Coronary artery (tissue), 2 donors: ENCODE data around the gene NOC2L.

Experiments
- DNase-seq: peaks from one replicate; pipeline ENCODE4 v3.0.0-alpha.2; 2017; ENCODE audit warnings: low spot score
- H3K27ac ChIP-seq, 2 donors: fragments of 200-600 bp; sonication (generic); one replicate each; pipeline ENCODE4 v1.5.1; 2016 to 2019
- H3K4me3 ChIP-seq: fragments of 200-600 bp; sonication (generic); 2 replicates; pipeline ENCODE4 v1.5.1; 2016; ENCODE audit warnings: mild to moderate bottlenecking, moderate library complexity
- TF ChIP-seq, protein P1 (sequence below): fragments of 200-600 bp; sonication (generic); IDR thresholded peaks from one replicate; pipeline ENCODE4 v1.5.1; 2019; ENCODE audit warnings: antibody characterized with exemption

Gene NOC2L

DNA sequence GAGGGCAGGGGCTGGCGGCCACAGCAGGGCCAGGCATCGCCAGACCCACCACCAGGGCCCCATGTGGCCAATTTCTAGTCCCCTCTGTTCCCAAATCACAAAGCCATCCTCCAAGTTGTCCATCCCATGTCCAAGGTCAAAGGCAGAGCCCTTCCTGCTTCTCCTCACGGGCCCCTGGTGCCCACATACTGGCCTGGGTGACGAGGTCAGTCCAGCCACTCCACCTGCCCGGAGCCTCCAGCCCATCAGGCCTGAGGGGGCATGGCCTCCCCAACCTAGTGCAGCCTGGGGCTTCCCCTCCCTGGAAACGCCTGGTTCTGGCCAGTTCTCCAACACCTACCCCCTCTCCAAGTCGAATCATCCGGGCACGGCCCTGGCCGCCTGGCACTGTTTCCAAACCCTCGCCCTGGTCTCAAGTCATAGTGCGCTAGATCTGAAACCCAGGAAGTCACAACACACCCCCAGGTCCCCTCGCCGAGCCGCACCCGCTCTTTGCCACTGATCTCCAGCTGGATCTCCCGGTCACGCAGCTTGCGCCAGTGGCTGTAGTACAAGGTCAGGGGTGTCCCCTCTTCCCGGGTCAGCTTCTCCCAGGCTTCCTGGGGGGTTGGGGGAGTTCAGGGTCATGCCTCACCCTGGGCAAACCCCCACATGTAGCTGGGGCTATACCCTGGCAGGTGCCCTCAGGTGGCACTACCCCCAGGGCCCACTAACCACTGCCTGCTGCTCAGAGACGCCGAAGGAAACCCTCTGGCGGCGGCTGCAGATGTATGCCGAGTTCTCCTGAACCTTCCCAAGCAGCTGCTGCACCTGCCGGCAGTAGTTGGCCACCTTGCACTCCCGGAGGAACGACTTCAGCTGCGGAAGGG is 13.1 kb downstream of the NOC2L start:
- TF ChIP-seq, protein P1, sequence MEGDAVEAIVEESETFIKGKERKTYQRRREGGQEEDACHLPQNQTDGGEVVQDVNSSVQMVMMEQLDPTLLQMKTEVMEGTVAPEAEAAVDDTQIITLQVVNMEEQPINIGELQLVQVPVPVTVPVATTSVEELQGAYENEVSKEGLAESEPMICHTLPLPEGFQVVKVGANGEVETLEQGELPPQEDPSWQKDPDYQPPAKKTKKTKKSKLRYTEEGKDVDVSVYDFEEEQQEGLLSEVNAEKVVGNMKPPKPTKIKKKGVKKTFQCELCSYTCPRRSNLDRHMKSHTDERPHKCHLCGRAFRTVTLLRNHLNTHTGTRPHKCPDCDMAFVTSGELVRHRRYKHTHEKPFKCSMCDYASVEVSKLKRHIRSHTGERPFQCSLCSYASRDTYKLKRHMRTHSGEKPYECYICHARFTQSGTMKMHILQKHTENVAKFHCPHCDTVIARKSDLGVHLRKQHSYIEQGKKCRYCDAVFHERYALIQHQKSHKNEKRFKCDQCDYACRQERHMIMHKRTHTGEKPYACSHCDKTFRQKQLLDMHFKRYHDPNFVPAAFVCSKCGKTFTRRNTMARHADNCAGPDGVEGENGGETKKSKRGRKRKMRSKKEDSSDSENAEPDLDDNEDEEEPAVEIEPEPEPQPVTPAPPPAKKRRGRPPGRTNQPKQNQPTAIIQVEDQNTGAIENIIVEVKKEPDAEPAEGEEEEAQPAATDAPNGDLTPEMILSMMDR: no peak
- Histone ChIP-seq H3K27ac (no peak overlapping the region), H3K4me3 (no peak overlapping the region)
- no peak for DNase-seq

DNA sequence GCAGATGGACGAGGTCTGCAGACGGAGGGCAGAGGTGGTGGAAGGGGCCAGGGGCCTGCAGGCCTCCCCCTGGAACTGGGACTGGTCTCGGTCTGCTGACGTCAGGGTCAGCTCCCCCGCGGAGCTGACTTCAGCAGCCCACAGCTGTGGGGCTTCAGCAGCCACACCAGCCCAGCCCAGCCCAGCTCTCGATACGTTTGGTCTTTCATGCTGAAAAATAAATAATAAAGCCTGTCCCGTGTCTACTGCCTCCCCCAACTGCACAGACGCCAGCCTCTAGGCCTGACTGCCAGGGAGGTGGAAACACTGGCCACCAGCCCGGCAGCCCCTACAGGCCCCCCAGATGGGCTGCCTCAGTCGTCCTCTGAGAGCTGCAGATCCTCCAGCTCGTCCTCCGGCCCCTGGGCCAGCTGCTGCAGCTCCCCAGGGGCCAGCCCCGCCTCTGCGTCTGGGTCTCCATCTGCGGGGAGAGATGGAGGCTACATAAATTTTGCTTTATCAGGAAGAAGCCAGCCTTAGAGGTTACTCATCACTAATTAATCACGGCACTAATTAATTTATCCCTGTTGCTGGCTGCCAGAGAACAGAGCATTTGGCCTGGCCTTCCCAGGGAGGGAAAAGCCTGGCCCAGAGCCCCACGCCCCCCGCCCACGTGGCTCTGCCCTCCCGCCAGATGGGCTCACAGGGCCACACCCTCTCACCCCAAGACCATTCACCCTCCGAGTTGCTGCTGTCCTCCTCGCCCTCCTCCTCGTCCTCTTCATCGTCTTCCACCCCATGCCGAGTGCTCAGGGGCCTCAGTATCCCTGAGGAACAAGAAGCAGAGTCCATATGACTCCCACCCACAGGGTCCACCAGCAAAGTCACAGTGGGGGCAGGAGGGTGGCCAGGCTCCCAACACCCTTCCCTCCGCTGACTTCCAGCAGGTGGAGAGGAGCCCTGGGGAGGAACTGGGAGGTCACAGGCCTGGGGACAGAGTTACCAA is 14.4 kb downstream of the NOC2L start:
- Histone ChIP-seq H3K27ac (peak overlapping the region in 1 of 2 donors; percentile 65), H3K4me3 (no peak overlapping the region)
- DNase-seq: no peak
- TF ChIP-seq, protein P1: no peak

DNA sequence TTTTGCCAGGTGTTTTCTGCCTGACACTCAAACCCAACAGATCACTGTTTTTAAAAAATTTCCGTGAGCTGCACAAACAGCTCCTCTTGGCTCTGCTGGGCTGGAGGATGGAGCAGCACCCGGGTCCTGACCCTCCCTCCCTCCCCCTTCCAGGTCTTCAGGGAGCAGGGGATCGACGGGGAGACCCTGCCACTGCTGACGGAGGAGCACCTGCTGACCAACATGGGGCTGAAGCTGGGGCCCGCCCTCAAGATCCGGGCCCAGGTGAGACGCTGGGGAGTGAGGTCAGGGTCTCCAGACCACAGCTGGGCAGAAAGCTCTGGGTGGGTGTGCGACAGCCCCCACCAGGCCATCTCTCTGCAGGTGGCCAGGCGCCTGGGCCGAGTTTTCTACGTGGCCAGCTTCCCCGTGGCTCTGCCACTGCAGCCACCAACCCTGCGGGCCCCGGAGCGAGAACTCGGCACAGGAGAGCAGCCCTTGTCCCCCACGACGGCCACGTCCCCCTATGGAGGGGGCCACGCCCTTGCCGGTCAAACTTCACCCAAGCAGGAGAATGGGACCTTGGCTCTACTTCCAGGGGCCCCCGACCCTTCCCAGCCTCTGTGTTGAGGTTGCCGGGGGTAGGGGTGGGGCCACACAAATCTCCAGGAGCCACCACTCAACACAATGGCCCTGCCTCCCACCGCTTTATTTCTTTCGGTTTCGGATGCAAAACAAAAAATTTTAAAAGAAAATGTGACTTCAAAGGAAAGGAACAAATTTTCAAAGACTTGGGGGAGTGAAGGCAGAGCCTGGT is 15.3 kb downstream of the NOC2L start:
- TF ChIP-seq, protein P1: no peak
- DNase-seq: no peak
- H3K4me3 ChIP-seq: no peak overlapping the region
- H3K27ac ChIP-seq: peak overlapping the region in 1 of 2 donors; percentile 65

DNA sequence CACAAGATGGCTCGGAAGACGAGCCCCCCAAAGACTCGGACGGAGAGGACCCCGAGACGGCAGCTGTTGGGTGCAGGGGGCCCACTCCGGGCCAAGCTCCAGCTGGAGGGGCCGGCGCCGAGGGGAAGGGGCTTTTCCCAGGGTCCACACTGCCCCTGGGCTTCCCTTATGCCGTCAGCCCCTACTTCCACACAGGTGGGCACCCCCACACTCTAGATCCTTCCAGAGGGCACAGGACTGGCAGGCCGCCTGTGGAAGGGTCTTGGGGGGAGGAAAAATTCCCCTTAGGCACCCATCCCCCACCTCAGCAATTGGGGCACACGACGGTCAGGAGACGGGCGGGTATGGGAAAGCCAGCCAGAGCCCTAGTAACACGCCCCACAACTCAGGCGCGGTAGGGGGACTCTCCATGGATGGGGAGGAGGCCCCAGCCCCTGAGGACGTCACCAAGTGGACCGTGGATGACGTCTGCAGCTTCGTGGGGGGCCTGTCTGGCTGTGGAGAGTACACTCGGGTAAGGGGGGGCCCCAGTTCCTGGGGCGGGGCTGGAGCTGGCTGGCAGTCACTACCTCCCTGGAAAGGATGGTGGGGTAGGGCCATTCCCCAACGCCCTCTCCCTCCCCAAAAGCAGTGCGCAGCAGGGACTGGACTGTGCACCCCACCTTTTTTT is 16.1 kb downstream of the NOC2L start:
- no peak for DNase-seq
- peak overlapping the region in 1 of 2 donors; percentile 77 for H3K27ac ChIP-seq
- H3K4me3 ChIP-seq: peak overlapping the region; percentile 74
- TF ChIP-seq, protein P1: no peak

DNA sequence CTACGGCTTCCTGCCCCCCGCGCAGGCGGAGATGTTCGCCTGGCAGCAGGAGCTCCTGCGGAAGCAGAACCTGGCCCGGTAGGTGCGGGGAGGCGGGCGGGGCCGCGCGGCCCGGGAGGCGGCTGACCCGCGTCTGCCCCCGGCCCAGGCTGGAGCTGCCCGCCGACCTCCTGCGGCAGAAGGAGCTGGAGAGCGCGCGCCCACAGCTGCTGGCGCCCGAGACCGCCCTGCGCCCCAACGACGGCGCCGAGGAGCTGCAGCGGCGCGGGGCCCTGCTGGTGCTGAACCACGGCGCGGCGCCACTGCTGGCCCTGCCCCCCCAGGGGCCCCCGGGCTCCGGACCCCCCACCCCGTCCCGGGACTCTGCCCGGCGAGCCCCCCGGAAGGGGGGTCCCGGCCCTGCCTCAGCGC is 16.6 kb downstream of the NOC2L start:
- DNase-seq: no peak
- H3K4me3 ChIP-seq: peak overlapping the region; percentile 74
- H3K27ac ChIP-seq: peak overlapping the region in 1 of 2 donors; percentile 77

More for the DNA sequence above, 16.6 kb downstream of the NOC2L start:
- TF ChIP-seq, protein P1: no peak
